Activated naive CD8-positive, alpha-beta T cell (primary cell): ENCODE measurements around the gene C1QTNF5.

Experiments
- H3K27ac Mint-ChIP-seq: one replicate; pipeline ENCODE4 v1.8.0; 2021; ENCODE audit warnings: mixed read lengths
- H3K27me3 Mint-ChIP-seq: one replicate; pipeline ENCODE4 v1.8.0; 2021; ENCODE audit warnings: mixed read lengths
- H3K36me3 Mint-ChIP-seq: one replicate; pipeline ENCODE4 v1.8.0; 2021; ENCODE audit warnings: mixed read lengths
- H3K4me1 Mint-ChIP-seq: one replicate; pipeline ENCODE4 v1.8.0; 2021; ENCODE audit warnings: low read depth, mixed read lengths
- H3K4me3 Mint-ChIP-seq: one replicate; pipeline ENCODE4 v1.8.0; 2021; ENCODE audit warnings: mild to moderate bottlenecking, mixed read lengths
- H3K9me3 Mint-ChIP-seq: one replicate; pipeline ENCODE4 v1.8.0; 2021; ENCODE audit warnings: low read depth, mixed read lengths

The C1QTNF5 gene

GRCh38 chr11:119293461-119293860 lies 47.2 kb downstream of the C1QTNF5 start:
- Mint-ChIP-seq H3K9me3 (no peaks in the 10 kb centered on the region), H3K4me3 (no peak overlapping the region), H3K4me1 (no peaks in the 10 kb centered on the region), H3K36me3 (peaks cover 11% of the 10 kb centered on the region), H3K27ac (no peak overlapping the region), H3K27me3 (no peaks in the 10 kb centered on the region)

- H3K36me3 Mint-ChIP-seq: peaks cover 7% of the 10 kb centered on the region
- no peak overlapping the region for H3K27ac Mint-ChIP-seq
- H3K27me3 Mint-ChIP-seq: no peaks in the 10 kb centered on the region
- H3K4me3 Mint-ChIP-seq: no peak overlapping the region
- H3K4me1 Mint-ChIP-seq: no peaks in the 10 kb centered on the region
- no peaks in the 10 kb centered on the region for H3K9me3 Mint-ChIP-seq
These were observed 49.7 kb downstream of the C1QTNF5 start for GRCh38 chr11:119290894-119291497.
